SU-DHL-6 (cell line): ENCODE measurements around the gene MON2.

Source experiments
- CTCF ChIP-seq: fragments of 200-600 bp; sonication (generic); IDR thresholded peaks from one replicate; pipeline ENCODE4 v1.5.1; 2017; ENCODE audit warnings: antibody characterized with exemption, mild to moderate bottlenecking, low read length, moderate library complexity; ENCODE audit not compliant: insufficient read depth, poor library complexity, severe bottlenecking
- EZH2phosphoT487 ChIP-seq: fragments of 200-600 bp; sonication (generic), shearing (Covaris generic); conservative IDR thresholded peaks from 2 replicates; pipeline ENCODE4 v1.6.1; 2018; ENCODE audit warnings: mild to moderate bottlenecking, antibody characterized with exemption, low read length, moderate library complexity, mixed read lengths

- TF ChIP-seq CTCF = no peak
- no peak for TF ChIP-seq EZH2phosphoT487
Measured at GRCh38 chr12:62604871-62605270, 138.2 kb downstream of the MON2 start.
